Esophagus mucosa (tissue), 1 donor: ENCODE measurements around the gene CETP. TPM values are rescaled to one million over a fixed set of nuclear protein-coding genes. Genes with fewer than 3 reads are reported as not detected.

ENCODE experiments used
- ATAC-seq: fragments of 200-7000 bp; cut with Tn5 transposase; one replicate; pipeline ENCODE4 v1.9.1; 2020
- total RNA-seq: library from RNA; stranded (reverse); gene quantifications from one replicate; pipeline ENCODE4 v1.2.4, GENCODE V29; 2023
- donor health status: DM: yes; HTN: yes; CAD: no.

Gene CETP
- total RNA-seq, 1 donor from 2014 or later, result not detected

DNA sequence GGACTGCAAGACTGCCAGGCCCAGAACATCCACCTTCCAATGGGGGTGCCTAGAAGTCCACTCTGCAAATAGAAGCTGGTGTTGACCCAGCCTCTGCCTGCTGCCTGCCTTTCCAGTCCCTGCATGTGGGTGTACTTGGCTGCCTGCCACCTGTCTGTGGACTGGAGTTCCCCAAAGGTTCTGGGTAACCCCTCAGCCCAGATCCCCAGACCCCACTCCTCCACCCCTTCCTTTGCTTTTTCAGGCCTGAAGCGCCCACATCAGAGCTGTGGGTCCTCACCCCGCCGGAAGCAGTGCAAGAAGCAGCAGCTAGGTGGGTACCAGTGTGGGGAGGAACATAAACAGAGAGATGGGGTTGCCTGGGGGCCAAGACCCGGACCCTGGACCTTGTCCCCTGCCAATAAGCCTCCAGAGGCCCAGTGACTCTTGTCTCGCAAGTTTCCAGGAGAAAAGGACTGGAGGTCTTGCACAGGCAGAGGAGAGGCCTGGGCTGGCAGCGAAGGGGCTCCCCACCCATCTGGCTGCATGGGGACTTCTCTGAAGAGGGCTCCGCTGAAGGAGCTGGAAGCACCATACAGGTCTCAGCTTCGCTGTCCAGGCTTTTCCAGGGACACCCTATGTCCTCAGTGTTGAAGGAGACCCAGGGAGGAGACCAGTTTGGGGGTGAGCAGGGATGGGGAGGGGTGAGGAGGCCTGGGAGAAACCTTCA, 61.9 kb downstream of the CETP start:
- ATAC-seq, result no peak

DNA sequence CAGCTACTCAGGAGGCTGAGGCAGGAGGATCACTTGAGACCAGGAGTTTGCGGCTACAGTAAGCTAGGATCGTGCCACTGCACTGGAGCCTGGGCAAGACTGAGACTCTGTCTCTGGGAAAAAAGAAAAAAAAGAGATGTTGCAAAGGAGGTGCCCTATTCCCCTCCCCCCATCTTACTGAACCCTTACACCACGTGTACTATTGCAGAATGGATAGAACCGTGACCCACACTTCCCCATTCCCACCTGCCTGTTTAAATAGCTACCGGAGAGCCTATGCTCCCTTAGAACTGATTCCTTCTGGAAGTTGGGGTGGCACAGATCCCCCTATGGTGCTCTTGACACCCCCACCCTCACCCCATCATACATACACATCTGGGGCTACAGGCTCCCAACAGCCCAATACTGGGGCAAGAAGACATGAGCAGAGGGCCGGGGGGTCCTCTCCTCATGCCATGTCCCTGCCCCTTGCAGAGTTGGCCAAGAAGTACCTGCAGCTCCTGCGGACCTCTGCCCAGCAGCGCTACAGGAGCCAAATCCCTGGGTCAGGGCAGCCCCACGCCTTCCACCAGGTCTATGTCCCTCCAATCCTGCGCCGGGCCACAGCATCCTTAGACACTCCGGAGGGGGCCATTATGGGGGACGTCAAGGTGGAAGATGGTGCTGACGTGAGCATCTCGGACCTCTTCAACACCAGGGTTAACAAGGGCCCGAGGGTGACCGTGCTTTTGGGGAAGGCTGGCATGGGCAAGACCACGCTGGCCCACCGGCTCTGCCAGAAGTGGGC, 63.3 kb downstream of the CETP start:
- ATAC-seq, result no peak

DNA sequence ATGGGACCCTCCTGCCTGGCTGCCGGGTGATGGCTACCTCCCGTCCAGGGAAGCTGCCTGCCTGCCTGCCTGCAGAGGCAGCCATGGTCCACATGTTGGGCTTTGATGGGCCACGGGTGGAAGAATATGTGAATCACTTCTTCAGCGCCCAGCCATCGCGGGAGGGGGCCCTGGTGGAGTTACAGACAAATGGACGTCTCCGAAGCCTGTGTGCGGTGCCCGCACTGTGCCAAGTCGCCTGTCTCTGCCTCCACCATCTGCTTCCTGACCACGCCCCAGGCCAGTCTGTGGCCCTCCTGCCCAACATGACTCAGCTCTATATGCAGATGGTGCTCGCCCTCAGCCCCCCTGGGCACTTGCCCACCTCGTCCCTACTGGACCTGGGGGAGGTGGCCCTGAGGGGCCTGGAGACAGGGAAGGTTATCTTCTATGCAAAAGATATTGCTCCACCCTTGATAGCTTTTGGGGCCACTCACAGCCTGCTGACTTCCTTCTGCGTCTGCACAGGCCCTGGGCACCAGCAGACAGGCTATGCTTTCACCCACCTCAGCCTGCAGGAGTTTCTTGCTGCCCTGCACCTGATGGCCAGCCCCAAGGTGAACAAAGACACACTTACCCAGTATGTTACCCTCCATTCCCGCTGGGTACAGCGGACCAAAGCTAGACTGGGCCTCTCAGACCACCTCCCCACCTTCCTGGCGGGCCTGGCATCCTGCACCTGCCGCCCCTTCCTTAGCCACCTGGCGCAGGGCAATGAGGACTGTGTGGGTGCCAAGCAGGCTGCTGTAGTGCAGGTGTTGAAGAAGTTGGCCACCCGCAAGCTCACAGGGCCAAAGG, 64.4 kb downstream of the CETP start:
- ATAC-seq, result no peak

DNA sequence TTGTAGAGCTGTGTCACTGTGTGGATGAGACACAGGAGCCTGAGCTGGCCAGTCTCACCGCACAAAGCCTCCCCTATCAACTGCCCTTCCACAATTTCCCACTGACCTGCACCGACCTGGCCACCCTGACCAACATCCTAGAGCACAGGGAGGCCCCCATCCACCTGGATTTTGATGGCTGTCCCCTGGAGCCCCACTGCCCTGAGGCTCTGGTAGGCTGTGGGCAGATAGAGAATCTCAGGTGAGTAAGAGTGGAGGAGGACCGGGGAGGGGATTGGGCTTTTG, 65.0 kb downstream of the CETP start:
- no peak for ATAC-seq

DNA sequence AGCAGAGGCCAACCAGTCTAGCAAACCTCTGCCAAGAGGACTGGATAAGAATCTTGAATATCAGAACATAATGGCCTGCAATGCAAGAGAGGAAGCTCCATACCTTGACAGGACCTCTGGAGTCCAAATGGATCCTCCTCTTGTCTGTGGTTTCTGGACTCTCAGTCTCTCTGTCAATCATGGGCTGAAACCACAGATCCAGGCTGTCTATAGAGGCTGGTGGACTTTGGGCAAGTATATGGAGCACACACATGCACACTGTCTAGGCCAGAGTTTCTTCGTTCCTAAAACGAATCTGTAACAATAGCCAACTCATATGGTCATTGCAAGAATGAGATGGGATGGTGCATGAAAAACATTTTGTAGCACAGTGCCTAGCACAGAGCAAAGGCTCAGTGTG, 65.3 kb downstream of the CETP start:
- ATAC-seq, result no peak

DNA sequence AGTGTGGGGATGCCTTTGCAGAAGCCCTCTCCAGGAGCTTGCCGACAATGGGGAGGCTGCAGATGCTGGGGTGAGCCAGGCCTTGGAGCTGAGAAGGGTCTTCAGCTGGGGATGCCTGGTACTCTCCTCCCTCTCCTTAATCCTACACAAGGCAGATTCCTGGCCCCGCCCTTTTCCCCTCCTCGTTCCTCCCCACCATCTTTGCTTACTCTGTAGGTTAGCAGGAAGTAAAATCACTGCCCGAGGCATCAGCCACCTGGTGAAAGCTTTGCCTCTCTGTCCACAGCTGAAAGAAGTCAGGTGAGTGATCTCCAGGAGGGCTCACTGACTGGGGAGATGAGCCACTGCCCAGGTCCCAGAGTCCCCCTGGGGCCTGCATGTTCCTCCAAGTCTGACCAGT, 66.3 kb downstream of the CETP start:
- peak; percentile 11 for ATAC-seq

DNA sequence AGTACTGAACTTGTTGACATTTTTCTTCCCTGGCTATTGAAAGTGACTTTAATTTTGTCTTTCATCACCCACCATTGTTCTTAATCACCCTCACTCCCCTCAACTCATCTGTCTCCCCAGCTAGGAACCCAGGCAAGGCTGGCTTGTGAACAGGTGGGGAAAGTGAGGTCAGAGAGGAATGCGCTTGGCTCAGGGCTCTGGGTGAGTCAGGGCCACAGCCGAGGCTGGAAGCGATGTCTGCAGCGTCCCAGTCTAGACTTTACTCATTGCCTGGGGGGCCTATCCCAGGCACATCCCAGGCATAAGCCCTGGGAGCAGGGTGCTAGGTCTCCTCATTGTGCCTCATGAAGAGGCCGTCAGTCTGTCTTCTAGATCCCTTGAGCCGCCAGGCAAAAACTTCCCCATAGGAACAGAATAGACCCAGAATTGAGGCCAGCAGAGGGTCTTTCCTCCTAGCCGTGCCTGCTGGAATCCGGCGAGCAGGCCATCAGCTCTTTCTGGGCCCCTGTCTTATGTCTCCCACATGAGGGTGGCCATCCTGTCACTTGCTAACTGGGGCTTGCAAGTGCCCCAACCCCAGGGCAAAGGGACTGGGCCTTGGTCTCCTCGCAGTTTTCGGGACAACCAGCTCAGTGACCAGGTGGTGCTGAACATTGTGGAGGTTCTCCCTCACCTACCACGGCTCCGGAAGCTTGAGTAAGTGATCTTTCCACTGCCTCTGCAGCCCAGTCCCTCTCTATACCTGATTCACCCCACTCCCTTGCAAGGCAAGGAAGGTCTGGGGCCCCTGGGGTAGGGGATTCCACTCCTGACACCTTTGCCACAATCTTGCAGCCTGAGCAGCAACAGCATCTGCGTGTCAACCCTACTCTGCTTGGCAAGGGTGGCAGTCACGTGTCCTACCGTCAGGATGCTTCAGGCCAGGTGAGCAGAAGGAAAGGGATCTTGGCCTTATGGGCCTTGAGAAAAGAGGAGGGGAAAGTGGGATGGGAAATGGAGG, 67.7 kb downstream of the CETP start:
- ATAC-seq, result peak; percentile 51

DNA sequence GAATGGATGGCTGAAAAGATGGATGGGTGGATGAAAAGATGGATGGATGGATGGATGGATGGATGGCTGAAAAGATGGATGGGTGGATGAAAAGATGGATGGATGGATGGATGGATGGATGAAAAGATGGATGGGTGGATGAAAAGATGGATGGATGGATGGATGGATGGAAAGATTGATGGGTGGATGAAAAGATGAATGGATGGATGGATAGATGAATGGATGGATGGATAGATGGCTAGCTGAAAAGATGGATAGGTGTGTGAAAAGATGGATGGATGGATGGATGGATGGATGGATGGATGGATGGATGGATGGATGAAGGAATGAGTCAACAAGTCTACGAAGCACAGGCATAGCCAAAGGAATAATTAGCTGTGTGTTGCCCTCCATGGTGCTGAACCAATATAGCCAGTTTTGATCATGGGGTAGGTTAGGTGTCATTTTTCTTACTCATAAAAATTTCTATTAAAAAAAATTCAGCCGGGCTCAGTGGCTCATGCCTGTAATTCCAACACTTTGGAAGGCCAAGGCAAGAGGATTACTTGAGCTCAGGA, 68.7 kb downstream of the CETP start:
- ATAC-seq, result no peak

DNA sequence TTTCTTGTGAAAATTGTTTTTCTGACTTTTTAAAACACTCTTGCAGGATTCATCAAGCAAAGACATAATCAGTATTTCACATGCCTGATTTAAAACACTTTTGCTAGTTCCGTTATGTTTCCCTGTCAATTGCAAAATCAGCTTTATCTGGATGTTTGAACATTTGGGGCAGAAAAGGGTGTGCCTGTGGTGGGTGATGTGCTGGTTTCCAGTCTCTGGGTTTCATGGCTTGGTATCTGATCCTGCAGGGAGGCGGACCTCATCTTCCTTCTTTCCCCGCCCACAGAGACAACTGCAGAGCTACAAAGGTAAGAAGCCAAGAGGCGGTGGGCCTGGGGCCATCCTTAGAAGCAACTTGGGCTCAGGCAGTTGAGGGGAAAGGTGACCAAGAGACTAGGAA, 69.4 kb downstream of the CETP start:
- ATAC-seq, result no peak

DNA sequence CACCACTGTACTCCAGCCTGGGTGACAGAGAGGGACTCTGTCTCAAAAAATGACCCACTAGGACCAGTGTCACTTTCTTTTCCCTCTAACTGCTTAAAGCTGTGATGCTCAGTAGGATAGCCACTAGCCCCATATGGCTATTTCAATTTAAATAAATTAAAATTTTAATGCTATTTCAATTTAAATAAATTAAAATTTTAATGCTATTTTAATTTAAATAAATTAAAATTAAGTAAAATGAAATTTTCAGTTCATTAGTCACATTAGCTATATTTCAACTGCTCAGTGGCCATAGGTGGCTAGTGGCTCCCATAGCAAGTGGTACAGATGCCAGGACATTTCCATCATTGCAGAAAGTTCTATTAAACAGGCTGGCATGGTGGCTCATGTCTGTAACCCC, 70.6 kb downstream of the CETP start:
- no peak for ATAC-seq

DNA sequence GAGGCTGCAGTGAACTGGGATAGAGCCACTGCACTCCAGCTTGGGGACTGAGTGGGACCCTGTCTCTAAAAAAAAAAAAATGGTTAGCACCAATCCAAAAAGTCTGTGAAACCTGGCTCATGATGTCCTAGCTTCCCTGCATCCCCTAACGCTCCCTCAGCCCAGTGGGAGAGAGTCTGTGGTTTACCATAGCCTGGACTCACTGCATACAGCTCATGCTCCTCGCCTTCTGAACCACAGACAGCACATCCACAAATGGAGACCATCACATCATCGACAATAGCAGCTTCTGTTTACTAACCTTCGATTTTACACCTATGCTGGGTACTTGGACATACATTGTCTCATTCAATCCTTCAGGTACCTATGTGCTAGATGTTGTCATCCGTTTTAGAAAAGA, 71.2 kb downstream of the CETP start:
- ATAC-seq, result no peak

Other genes starting within 250 kb of the CETP start
- gene NUP93, start 231.8 kb upstream of the CETP start, total RNA-seq, result 52.3 TPM
- gene SLC12A3, start 96.7 kb upstream of the CETP start, total RNA-seq, result not detected
- 63.9 TPM for gene HERPUD1, start 29.8 kb upstream of the CETP start, total RNA-seq
- 13.0 TPM for gene NLRC5, start 27.6 kb downstream of the CETP start, total RNA-seq
- gene CPNE2, start 130.6 kb downstream of the CETP start, total RNA-seq, result 14.2 TPM
- 63.1 TPM for gene PSME3IP1, start 224.1 kb downstream of the CETP start, total RNA-seq
- gene RSPRY1, start 224.4 kb downstream of the CETP start, total RNA-seq, result 20.4 TPM